Measurements from ENCODE around the gene NFYB. TPM values are rescaled to one million over a fixed set of nuclear protein-coding genes. Genes with fewer than 3 reads are reported as not detected.

Gene NFYB
- total and polyA plus RNA-seq, 9 of the 15 experiments (the other 6 are each of a cell fraction or from before 2014, with no cell fraction given): 14.5 to 51.5 (median 32.3) TPM

DNA sequence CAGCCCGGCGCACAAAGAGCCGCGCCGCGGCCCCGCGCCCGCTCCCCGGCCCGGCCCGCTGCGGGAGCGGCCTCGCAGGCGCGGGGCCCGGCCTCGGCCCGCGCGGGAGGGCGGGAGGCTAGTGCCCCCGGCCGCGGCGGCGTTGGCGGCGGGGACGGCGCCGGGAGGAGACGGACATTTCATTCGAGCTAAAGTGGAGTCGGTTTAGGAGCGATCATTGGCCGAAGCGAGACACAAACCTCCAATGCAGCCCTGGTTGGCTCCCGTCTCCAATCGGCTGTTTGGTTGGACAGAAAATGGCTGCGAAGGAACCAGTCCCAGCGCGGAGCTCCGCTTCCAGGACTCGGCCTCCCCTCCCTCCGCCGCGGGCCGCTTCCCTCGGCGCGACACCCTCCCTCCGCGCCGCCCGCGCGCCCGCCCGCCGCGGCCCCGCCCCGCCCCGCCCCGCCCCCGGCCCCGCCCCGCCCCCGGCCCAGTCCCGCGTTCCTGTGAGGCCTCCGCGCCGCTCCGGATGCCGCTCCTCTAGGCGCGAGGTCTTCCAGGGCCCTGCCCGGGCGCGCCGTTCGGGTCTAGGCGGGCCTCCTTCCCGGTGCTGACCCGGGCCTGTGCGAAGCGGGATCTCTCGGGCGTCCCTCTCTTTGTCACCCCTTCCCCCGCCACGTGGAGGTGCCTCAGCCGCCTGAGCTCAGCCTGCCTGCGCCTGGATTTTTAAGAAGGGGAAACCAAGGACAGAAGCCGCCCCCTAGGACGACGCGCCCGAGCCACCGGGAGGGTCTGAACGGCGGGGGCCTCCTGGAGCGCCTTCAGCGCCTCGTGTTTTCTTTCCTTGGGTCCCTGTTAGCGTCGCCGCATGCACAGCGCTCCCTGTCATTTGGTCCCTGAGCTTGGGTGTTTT, at the start of gene NFYB (continued):
- TF ChIP-seq ARNT (IDR thresholded peaks at IDR 0.05) (no peak), TCF3 (CRISPR knock-in tag; IDR thresholded peaks at IDR 0.05) (no peak), SNIP1 (IDR thresholded peaks at IDR 0.05; ENCODE audit: low read depth) (no peak), ZNF197 (CRISPR knock-in tag; IDR thresholded peaks at IDR 0.05; ENCODE audit: low read depth) (no peak), CBX1 (IDR thresholded peaks at IDR 0.05; ENCODE audit: low read depth) (peak; percentile 70; the same call in 1 of the 2 replicates), POLR2B (IDR thresholded peaks at IDR 0.05; ENCODE audit: low read depth, partially characterized antibody) (peak; percentile 59), MCM2 (IDR thresholded peaks at IDR 0.05; ENCODE audit: low read depth) (no peak), BDP1 (IDR thresholded peaks at IDR 0.05; ENCODE audit: insufficient read depth, insufficient read length) (no peak), HLTF (IDR thresholded peaks at IDR 0.05) (no peak), ZNF830 (CRISPR knock-in tag; IDR thresholded peaks at IDR 0.05) (no peak), SMAD3 (CRISPR knock-in tag; conservative IDR thresholded peaks at IDR 0.05) (no peak), ZKSCAN8 (CRISPR knock-in tag; IDR thresholded peaks at IDR 0.05) (no peak)
- TF ChIP-seq, protein P1, sequence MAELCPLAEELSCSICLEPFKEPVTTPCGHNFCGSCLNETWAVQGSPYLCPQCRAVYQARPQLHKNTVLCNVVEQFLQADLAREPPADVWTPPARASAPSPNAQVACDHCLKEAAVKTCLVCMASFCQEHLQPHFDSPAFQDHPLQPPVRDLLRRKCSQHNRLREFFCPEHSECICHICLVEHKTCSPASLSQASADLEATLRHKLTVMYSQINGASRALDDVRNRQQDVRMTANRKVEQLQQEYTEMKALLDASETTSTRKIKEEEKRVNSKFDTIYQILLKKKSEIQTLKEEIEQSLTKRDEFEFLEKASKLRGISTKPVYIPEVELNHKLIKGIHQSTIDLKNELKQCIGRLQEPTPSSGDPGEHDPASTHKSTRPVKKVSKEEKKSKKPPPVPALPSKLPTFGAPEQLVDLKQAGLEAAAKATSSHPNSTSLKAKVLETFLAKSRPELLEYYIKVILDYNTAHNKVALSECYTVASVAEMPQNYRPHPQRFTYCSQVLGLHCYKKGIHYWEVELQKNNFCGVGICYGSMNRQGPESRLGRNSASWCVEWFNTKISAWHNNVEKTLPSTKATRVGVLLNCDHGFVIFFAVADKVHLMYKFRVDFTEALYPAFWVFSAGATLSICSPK (IDR thresholded peaks at IDR 0.05; ENCODE audit: borderline replicate concordance): no peak
- TF ChIP-seq, protein P2, sequence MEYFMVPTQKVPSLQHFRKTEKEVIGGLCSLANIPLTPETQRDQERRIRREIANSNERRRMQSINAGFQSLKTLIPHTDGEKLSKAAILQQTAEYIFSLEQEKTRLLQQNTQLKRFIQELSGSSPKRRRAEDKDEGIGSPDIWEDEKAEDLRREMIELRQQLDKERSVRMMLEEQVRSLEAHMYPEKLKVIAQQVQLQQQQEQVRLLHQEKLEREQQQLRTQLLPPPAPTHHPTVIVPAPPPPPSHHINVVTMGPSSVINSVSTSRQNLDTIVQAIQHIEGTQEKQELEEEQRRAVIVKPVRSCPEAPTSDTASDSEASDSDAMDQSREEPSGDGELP (CRISPR knock-in tag; IDR thresholded peaks at IDR 0.05; ENCODE audit: borderline replicate concordance): peak; percentile 64; the same call in 1 of the 2 replicates
- TF ChIP-seq, protein P3, sequence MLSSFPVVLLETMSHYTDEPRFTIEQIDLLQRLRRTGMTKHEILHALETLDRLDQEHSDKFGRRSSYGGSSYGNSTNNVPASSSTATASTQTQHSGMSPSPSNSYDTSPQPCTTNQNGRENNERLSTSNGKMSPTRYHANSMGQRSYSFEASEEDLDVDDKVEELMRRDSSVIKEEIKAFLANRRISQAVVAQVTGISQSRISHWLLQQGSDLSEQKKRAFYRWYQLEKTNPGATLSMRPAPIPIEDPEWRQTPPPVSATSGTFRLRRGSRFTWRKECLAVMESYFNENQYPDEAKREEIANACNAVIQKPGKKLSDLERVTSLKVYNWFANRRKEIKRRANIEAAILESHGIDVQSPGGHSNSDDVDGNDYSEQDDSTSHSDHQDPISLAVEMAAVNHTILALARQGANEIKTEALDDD (IDR thresholded peaks at IDR 0.05): no peak
- TF ChIP-seq, protein P4, sequence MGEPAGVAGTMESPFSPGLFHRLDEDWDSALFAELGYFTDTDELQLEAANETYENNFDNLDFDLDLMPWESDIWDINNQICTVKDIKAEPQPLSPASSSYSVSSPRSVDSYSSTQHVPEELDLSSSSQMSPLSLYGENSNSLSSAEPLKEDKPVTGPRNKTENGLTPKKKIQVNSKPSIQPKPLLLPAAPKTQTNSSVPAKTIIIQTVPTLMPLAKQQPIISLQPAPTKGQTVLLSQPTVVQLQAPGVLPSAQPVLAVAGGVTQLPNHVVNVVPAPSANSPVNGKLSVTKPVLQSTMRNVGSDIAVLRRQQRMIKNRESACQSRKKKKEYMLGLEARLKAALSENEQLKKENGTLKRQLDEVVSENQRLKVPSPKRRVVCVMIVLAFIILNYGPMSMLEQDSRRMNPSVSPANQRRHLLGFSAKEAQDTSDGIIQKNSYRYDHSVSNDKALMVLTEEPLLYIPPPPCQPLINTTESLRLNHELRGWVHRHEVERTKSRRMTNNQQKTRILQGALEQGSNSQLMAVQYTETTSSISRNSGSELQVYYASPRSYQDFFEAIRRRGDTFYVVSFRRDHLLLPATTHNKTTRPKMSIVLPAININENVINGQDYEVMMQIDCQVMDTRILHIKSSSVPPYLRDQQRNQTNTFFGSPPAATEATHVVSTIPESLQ (CRISPR knock-in tag; IDR thresholded peaks at IDR 0.05): peak; percentile 77
- TF ChIP-seq, protein P5, sequence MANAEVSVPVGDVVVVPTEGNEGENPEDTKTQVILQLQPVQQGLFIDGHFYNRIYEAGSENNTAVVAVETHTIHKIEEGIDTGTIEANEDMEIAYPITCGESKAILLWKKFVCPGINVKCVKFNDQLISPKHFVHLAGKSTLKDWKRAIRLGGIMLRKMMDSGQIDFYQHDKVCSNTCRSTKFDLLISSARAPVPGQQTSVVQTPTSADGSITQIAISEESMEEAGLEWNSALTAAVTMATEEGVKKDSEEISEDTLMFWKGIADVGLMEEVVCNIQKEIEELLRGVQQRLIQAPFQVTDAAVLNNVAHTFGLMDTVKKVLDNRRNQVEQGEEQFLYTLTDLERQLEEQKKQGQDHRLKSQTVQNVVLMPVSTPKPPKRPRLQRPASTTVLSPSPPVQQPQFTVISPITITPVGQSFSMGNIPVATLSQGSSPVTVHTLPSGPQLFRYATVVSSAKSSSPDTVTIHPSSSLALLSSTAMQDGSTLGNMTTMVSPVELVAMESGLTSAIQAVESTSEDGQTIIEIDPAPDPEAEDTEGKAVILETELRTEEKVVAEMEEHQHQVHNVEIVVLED (CRISPR knock-in tag; IDR thresholded peaks at IDR 0.05): peak; percentile 72
- TF ChIP-seq, protein P6, sequence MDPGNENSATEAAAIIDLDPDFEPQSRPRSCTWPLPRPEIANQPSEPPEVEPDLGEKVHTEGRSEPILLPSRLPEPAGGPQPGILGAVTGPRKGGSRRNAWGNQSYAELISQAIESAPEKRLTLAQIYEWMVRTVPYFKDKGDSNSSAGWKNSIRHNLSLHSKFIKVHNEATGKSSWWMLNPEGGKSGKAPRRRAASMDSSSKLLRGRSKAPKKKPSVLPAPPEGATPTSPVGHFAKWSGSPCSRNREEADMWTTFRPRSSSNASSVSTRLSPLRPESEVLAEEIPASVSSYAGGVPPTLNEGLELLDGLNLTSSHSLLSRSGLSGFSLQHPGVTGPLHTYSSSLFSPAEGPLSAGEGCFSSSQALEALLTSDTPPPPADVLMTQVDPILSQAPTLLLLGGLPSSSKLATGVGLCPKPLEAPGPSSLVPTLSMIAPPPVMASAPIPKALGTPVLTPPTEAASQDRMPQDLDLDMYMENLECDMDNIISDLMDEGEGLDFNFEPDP (CRISPR knock-in tag; IDR thresholded peaks at IDR 0.05): no peak

All from K562 (cell line).